GM19463 (cell line): ENCODE data around the gene ZMYND8.
"Not testable (repeated sequence)": the region's sequence is repeated elsewhere in the genome, so short reads cannot be mapped to it uniquely, and the experiment has no call there.

Experiments
- ATAC-seq: cut with Tn5 transposase; IDR thresholded peaks from one replicate; pipeline ENCODE4 v1.9.1; 2021; ENCODE audit warnings: mild to moderate bottlenecking, moderate library complexity; ENCODE audit not compliant: unreplicated experiment

Gene ZMYND8

DNA sequence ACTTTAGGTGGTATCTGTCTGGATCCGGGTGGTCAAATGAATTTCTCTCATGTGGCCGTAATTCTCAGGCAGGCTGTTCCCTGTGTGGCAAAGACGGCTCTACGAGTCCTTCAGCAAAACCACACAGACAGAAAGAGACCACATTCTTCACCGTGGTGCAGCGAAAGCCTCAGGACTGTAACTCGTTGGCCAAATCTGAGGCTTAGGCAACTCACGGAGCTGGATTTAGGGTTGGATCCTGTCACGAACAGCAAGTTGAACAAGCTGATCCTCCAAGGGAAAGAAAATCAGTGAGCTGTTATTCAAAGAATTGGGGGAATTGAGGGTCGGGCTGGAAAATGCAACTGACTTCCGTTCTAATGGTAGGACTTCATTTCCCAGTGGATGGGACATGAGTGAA is 167.4 kb downstream of the ZMYND8 start:
- no peak for ATAC-seq

DNA sequence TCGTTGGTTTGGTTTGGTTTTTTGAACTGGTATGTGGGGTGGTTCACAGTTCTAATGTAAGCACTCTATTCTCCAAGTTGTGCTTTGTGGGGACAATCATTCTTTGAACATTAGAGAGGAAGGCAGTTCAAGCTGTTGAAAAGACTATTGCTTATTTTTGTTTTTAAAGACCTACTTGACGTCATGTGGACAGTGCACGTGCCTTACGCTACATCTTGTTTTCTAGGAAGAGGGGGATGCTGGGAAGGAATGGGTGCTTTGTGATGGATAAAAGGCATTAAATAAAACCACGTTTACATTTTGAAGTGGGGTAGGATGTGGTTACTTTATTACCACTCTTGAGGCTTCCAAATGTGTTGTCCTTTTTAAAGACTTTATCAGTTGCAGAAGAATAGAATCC is 168.0 kb downstream of the ZMYND8 start:
- ATAC-seq = no peak

DNA sequence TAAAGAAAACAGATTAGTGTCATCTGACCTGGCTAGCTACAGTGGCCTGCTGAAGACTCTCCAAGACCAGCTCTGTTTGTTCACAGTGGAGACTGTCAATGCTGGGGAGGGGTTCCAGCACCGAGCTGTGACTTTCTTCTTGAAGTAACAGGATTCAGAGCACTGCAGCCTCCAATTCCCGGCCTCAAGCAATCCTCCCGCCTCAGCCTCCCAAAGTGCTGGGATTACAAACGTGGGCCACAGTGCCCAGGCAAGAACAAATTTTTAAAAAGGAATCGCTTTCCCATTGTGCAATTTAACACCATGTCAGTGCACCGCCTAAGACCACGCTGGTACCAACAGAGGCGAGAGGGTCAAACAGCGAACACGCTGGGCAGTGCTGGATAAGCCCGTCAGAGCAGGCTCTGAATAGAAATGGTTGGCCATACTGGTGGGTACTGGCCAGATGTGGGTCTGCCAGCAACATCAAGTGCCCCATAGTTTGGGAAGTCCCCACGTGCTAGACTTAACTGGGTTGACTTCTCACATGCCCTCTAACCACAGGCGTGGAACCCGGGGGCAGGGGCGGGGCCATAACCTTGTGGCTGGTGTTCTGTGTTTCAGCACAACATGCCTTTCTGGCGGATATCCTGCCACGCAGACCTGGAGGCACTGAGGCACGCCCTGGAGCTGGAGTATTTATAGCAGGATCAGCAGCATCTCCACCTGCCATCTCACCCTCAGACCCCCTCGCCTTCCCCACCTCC is 168.9 kb downstream of the ZMYND8 start:
- no peak for ATAC-seq

DNA sequence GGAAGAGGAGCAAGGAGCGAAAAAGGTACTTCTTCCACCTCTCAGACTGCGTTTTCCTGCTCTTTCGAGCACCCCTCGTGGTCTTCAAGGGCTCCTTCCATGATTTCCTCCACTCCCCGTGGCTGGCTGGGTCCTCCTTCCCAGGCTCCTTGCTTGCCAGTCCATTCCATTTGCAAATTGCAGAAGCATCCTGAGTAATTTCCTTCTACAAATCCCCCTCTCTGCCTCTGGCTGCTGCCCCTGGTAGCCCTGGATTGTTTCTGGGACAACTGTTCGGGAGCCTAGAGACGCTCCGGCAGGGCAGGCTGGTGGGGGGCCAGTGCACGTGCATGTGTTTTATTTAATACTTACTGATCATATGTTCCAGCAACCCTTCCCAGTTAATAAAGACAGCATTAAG is 173.1 kb downstream of the ZMYND8 start:
- ATAC-seq = no peak

DNA sequence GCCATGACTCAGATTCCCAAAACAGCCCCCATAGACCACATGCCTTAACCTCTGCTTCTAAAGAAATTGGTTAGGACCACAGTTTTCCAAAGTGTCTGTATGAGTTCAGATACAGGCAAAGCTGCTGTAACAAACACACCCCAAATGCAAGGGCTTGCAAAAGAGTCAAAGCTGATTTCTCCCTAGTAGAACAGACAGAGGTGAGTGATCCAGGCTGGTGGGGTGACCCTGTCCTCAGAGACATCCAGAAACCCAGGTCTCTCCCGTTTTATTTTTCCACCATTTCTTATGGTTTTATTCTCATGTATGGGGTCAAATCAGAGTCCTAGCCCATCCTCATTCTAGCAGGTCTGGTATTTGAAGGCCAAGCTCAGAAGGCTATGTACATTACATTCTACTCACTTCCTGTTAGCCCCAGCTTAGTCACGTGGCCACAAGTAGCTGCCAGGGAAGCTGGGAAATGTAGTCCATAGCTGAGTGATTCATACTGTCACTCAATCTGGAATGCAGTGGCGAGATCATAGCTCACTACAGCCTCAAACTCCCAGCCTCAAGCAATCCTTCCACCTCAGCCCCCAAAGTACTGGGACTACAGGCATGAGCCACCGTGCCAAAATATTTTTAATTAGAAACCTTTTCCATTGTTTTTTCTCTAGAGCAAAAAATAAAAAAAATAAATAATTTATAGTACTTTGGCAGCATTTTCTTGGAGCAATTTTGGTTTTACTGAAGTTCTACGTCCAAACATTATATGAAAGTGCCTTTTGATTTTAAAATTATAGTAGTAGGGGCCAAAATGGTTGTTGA is 175.2 kb downstream of the ZMYND8 start:
- ATAC-seq = no peak

- ATAC-seq = no peak
Measured at GRCh38 chr20:47179267-47179666, 177.2 kb downstream of the ZMYND8 start.

DNA sequence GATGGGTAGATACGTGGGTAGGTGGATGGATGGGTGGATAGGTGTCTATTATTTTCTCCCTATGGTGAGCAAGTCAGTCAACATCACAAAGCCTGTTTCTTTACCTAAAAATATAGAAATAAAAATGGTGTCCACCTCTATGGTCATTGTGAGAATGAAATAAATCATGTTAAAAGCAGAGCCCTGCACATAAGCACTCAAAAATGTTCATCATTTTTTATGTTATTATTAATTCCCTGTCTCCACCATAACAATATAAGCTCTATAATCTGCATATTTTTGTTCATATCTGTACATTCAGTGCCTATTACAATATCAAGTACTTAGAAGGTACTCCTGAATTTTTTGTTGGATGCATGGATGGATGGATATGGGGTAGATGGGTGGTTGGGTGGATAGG is 177.6 kb downstream of the ZMYND8 start:
- ATAC-seq = no peak

GRCh38 chr20:47178277-47178676 is 178.2 kb downstream of the ZMYND8 start:
- no peak for ATAC-seq

DNA sequence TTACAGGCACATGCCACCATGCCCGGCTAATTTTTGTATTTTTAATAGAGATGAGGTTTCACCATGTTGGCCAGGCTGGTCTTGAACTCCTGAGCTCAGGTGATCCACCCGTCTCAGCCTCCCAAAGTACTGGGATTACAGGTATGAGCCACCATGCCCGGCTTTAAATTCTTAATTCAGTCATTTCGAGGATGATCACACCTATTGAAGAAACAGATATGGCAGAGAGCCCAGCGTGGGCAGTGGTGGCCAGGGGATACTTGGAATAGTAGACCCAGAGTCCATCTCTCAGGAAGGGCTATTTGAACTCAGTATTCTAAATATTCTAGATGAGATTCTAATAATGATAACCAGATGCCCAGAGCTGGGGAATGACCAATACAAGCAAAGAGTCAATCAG is 180.3 kb downstream of the ZMYND8 start:
- ATAC-seq = not testable (repeated sequence)

GRCh38 chr20:47175493-47175892 is 181.0 kb downstream of the ZMYND8 start:
- ATAC-seq = no peak

DNA sequence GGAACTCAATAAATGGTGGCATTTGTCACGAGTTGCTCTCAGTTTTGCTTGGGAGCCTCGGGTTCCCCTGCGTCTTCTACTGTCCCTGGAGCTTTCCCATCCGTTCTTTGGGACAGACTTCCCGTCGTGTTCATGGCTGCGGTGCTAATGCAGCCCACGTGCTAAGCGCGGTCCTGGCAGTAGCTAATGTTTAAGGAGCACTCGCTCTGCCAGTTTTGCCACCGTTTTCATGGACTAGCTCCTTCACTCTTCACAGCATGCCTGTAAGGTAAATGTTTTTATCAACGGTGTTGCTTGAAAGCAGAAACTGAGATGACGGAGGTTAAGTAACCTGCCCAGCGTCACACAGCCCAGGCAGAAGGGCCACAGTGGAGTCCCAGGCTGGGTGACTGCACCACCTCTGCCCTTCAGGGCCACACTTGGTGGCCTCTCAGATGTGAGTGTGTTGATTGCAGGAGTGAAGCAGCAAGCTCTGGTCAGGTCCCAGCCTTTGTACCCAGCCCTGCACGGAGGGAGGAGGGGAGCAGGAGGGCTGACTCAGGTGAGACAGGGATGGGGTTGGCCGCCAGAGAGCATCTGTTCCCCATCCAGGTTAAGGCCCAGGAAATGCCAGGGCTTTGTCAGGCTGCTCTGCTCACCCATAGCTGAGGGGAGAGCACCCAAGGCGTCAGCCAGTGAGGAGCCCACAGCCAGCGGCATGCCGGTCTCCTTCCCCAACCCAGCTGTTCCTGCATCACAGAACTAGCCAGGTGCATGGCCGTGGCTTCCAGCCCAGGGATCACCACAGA is 181.8 kb downstream of the ZMYND8 start:
- no peak for ATAC-seq

DNA sequence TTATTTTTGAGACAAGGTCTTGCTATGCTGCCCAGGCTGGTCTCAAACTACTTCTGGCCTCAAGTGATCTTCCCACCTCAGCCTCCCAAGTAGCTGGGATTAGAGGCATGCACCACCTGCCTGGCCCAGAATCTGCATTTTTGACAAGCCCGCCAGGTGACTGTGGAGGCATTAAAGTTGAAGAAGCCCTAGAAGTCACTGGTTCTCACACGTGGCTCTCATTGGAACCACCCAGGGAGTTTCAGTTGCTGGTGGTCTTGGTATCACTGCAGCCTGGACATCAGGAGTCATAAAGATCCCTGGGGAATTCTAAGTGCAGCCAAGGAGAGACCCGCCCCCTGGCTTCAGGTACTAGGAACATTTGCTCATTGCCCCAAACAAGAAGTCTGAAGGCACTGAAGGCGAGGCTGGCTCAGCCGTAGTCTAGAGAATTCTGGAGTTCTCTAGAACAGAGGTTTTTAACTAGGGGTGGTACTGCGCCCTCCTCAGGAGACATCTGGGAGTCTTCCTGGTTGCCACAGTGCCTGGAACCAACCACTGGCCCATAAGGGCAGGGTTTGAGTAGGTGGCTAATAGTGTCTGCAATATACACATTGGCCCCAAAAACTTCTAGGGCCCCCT is 182.8 kb downstream of the ZMYND8 start:
- no peak for ATAC-seq

DNA sequence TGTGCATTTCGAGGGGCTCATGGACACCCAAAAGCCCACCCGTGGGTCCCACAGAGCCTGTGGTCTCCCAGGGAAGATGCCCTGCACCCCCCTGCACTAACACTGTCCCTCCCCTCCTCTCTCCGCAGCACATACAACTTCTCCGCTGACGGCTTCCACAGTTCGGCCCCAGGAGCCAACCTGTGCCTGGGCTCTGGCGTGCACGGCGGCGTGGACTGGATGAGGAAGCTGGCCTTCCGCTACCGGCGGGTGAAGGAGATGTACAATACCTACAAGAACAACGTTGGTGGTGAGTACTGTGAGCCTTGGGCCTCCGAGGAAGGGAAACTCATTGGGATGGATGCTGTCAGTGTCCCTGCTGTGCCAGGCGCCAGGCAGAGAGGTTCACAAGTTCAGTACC is 183.9 kb downstream of the ZMYND8 start:
- ATAC-seq = no peak

DNA sequence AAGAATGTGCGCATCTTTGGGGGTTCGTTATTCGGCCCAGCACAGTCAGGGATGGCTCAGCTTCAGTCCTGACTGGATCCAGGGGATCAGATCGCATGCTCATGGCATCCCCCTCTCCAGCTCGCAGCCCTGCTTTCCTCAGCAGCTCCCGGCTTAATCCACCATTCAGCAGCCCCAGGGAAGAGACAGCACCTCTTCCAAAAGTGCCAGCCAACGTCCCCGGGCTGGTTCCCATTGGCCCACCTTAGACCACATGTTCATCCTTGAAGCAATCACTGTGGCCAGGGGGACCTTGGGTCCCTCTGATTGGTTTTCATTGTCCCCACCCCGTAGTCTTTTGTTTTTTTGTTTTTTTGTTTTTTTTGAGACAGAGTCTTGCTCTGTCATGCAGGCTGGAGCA is 188.7 kb downstream of the ZMYND8 start:
- ATAC-seq = no peak

DNA sequence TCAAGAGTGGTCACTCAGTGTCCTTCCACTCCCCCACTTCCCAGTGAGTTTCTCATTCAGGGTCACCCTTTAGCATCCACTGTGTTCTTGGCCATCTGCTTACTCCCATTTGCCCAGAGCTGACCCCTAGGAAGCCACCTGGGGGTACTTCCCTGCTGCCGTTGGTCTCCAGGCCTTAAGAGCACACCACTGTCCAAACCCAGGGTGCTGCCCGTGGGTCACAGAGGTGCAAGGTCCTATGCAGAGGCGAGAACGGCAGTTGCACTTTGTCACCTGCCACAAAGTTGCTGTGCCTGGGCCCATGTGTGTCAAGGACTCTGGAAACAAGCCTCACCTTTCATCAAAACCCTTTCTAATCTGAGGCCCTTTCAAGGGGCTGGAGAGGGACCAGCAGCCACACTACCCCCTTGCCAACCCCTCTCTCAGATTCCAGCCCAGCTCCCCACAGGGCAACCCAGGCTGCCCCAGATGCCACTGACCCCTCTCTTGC is 191.1 kb downstream of the ZMYND8 start:
- no peak for ATAC-seq

GRCh38 chr20:47164140-47164539 is 192.4 kb downstream of the ZMYND8 start:
- ATAC-seq = no peak

GRCh38 chr20:47161411-47161810 is 195.1 kb downstream of the ZMYND8 start:
- ATAC-seq = no peak

- ATAC-seq = no peak
Measured at GRCh38 chr20:47160992-47161391, 195.5 kb downstream of the ZMYND8 start.

DNA sequence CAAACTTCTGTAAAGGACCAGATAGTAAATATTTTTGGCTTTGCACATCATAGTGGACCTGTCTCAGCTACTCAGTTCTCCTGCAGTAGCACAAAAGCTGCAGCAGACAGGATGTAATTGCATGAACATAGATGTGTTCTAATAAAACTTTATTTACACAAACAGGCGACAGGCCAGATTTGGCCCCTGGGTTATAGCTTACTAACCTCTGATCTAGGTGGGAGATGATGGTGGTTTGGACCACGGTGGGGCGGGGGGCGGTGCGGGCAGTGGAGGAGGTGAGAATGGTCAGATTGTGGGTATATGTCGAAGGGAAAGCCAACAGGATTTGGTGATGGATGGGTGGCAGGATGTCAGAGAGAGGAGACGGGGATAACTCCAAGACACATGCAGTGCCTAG is 196.3 kb downstream of the ZMYND8 start:
- no peak for ATAC-seq
